ENCODE measurements around the gene TGM5.
"Not testable (repeated sequence)": the region's sequence is repeated elsewhere in the genome, so short reads cannot be mapped to it uniquely, and the experiment has no call there.

The TGM5 gene

GRCh38 chr15:43214592-43215295, 52.0 kb downstream of the TGM5 start:
- DNase-seq (ENCODE audit: low spot score): no peak

- no peak for DNase-seq (ENCODE audit: low spot score)
Observed at GRCh38 chr15:43214169-43214568, 52.6 kb downstream of the TGM5 start.

GRCh38 chr15:43213466-43213865, 53.3 kb downstream of the TGM5 start:
- DNase-seq (ENCODE audit: low spot score): no peak

- no peak for DNase-seq (ENCODE audit: low spot score)
Observed at GRCh38 chr15:43212951-43213350, 53.8 kb downstream of the TGM5 start.

GRCh38 chr15:43212299-43212698, 54.4 kb downstream of the TGM5 start:
- no peak for DNase-seq (ENCODE audit: low spot score)

- no peak for DNase-seq (ENCODE audit: low spot score)
Observed at GRCh38 chr15:43211224-43211735, 55.4 kb downstream of the TGM5 start.

- no peak for DNase-seq (ENCODE audit: low spot score)
Observed at GRCh38 chr15:43210807-43211206, 55.9 kb downstream of the TGM5 start.

- DNase-seq (ENCODE audit: low spot score): no peak
Observed at GRCh38 chr15:43210172-43210745, 56.5 kb downstream of the TGM5 start.

GRCh38 chr15:43209059-43209824, 57.5 kb downstream of the TGM5 start:
- no peak for DNase-seq (ENCODE audit: low spot score)

- no peak for DNase-seq (ENCODE audit: low spot score)
Observed at GRCh38 chr15:43208052-43209002, 58.4 kb downstream of the TGM5 start.

GRCh38 chr15:43207024-43207423, 59.7 kb downstream of the TGM5 start:
- no peak for DNase-seq (ENCODE audit: low spot score)

- DNase-seq (ENCODE audit: low spot score): no peak
Observed at GRCh38 chr15:43206054-43206453, 60.7 kb downstream of the TGM5 start.

GRCh38 chr15:43204016-43204901, 62.5 kb downstream of the TGM5 start:
- peak; percentile 15 for DNase-seq (ENCODE audit: low spot score)

GRCh38 chr15:43199945-43200488, 66.7 kb downstream of the TGM5 start:
- DNase-seq (ENCODE audit: low spot score): no peak

- no peak for DNase-seq (ENCODE audit: low spot score)
Observed at GRCh38 chr15:43198992-43199391, 67.7 kb downstream of the TGM5 start.

GRCh38 chr15:43198556-43198955, 68.2 kb downstream of the TGM5 start:
- DNase-seq (ENCODE audit: low spot score): not testable (repeated sequence)

- not testable (repeated sequence) for DNase-seq (ENCODE audit: low spot score)
Observed at GRCh38 chr15:43197773-43198172, 69.0 kb downstream of the TGM5 start.

- no peak for DNase-seq (ENCODE audit: low spot score)
Observed at GRCh38 chr15:43196760-43197548, 69.8 kb downstream of the TGM5 start.

GRCh38 chr15:43194795-43195194, 71.9 kb downstream of the TGM5 start:
- no peak for DNase-seq (ENCODE audit: low spot score)

GRCh38 chr15:43193710-43194109, 73.0 kb downstream of the TGM5 start:
- no peak for DNase-seq (ENCODE audit: low spot score)
